ENCODE data around the gene RASGRP3. TPM values are rescaled to one million over a fixed set of nuclear protein-coding genes. Genes with fewer than 3 reads are reported as not detected.

The RASGRP3 gene
- polyA plus RNA-seq, 3 donors from 2014 or later: 1.8 to 2.5 TPM; not detected in 1

DNA sequence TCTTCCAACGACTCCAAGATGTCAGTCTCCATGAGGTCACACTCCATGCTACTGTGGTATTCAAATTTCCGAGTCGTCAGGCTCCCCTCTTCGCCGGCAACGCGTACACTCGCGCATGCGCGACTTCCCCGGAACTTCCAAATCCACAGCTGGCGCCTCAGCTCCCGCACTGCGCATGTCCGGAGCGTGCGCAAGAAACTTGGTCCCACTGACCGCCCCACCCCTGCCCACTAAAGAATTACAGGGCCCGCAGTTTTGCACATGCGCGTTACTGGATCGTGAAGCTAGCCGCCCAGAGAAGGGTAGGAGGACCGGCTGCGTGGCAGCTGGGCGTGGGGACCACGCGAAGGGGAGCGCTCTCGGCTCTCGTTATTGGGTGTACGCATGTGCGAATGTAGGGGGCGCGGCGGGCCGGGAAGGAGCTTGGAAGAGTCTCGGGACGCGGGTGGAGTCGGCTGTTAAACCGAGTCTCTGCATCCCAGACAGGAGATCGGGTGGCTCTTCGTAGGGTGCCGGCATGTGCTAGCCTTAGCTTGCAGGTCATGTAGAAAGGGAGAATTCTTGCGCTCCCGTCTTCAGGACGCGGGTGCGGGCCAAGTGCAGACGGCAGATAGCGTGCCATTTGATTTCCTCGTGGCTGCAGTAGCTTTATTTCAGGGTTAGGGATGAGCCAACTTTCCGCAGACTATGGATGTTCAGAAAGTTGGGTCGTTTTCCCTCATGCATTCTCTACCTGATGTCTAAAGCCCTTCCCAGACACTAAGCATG, 122.9 kb downstream of the RASGRP3 start, which contains the start of gene FAM98A:
Gene FAM98A (minus strand): TSS at position 125 of the 768 bp plus-strand sequence. CDS start 78 bp downstream, at position 47.
- Mint-ChIP-seq H3K4me1 (peaks cover 34 to 46% of the 10 kb centered on the region in 2 donors), H3K27me3 (ENCODE audit: low read depth in 3 of 3) (peaks cover 6 to 10% (median 8%) of the 10 kb centered on the region in 3 donors), H3K9me3 (peaks cover 0 to 3% (median 0%) of the 10 kb centered on the region in 6 donors), H3K36me3 (peaks cover 4 to 9% (median 6%) of the 10 kb centered on the region in 3 donors), H3K27ac (peak within 1 kb of the TSS; percentile 80 to 97 (median 94)), H3K4me3 (peak within 1 kb of the TSS; percentile 96 to 100 (median 98))
- peak; percentile 98 to 99 (median 99) for DNase-seq

DNA sequence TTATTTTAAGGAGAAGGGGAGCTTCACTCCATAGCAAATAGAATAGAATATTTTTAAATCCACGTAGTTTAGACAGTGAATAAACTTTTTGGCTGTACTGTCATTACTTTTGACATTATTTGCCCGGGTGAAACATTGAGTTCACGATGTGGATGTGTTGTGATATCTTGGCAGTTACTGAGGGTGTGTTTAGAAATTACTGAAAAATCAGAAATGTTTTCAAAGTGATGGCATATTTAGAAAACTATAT, 123.4 kb downstream of the RASGRP3 start:
- peaks cover under 1 to 6% (median 2%) of the 10 kb centered on the region in 3 donors for H3K36me3 Mint-ChIP-seq
- peaks cover 6 to 10% (median 8%) of the 10 kb centered on the region in 3 donors for H3K27me3 Mint-ChIP-seq (ENCODE audit: low read depth in 3 of 3)
- peak overlapping the region; percentile 96 to 100 (median 98) for H3K4me3 Mint-ChIP-seq
- peaks cover 32 to 42% of the 10 kb centered on the region in 2 donors for H3K4me1 Mint-ChIP-seq
- H3K27ac Mint-ChIP-seq: peak overlapping the region; percentile 80 to 97 (median 94)
- DNase-seq: no peak
- H3K9me3 Mint-ChIP-seq: peaks cover 0 to 3% (median 0%) of the 10 kb centered on the region in 6 donors

DNA sequence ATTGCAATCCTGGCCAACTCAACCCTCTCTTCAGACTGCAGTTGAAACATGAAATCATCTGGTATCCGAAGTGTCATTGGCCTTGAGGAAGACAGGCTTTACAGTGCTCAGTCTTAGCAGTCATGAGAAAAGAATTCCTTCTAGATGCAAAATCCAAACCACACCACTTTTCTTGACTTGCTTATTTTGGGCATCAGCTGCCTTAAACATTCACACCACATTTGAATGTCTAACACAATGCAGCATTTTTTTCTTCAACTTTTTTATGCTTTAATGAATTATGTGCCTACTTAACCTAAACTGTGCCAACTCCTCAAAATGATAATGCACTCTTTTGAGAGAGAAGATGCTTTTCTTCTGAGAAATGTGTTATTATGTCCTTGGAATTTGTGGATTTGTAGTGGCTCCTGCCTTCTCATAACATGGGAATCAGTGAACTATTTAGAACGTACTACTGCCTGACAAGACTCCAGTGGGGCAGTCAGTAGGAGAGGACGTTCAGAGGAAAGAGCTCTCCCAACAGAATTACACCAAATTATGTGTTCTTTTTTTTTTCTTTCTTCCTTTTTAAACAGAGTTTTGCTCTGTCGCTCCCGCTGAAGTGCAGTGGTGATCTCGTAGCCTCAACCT, 125.9 kb downstream of the RASGRP3 start:
- H3K36me3 Mint-ChIP-seq: no peaks in the 10 kb centered on the region
- H3K4me1 Mint-ChIP-seq: peaks cover 25 to 29% of the 10 kb centered on the region in 2 donors
- H3K27me3 Mint-ChIP-seq (ENCODE audit: low read depth in 3 of 3): peaks cover 6 to 10% (median 8%) of the 10 kb centered on the region in 3 donors
- H3K27ac Mint-ChIP-seq: no peak overlapping the region
- H3K9me3 Mint-ChIP-seq: peaks cover 0 to 3% (median 0%) of the 10 kb centered on the region in 6 donors
- no peak for DNase-seq
- H3K4me3 Mint-ChIP-seq: no peak overlapping the region

DNA sequence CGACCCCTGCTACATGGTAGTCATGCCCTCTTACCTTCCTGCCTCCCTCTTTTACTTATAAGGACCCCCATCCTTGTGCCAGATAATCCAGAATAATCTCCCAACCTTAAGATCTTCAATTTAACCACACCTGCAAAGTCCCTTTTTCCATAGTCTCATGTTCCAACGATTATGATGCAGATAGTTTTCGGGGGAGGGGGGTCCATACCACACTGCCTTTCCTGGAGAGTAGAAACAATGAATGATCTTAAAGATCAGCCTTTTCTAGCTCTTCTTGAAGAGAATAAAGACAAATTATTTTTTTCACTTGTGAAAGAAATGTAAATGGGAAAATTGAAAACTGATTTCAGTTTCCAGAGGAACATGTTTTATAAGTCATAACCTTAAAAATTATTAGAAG, 127.0 kb downstream of the RASGRP3 start:
- Mint-ChIP-seq H3K36me3 (no peaks in the 10 kb centered on the region), H3K4me3 (no peak overlapping the region), H3K27ac (no peak overlapping the region), H3K27me3 (ENCODE audit: low read depth in 3 of 3) (peaks cover 6 to 10% (median 8%) of the 10 kb centered on the region in 3 donors), H3K4me1 (peaks cover 17 to 18% of the 10 kb centered on the region in 2 donors), H3K9me3 (peaks cover 0 to 3% (median 0%) of the 10 kb centered on the region in 6 donors)
- DNase-seq: no peak

DNA sequence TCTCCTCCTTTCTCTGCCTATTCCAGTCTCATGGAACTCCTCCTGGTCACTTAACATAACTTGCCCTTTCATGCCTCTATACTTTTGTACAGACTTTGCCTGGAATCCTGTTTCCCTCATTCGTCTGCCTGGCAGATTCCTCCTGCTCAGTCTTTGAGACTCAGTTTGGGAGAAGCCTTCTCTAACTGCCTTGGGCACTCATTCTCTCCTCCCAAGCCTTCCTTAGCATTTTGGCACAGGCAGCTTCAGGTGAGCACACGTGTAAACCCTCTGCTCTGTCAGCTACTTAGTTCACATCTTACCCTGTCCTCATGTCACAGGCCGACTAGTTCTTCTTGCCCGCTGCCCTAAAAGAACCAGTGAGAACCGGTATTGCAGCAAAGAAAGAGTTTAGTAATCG, 128.6 kb downstream of the RASGRP3 start:
- Mint-ChIP-seq H3K9me3 (peaks cover 0 to 3% (median 0%) of the 10 kb centered on the region in 6 donors), H3K4me1 (peaks cover under 1 to 2% of the 10 kb centered on the region in 2 donors), H3K36me3 (no peaks in the 10 kb centered on the region), H3K27ac (no peak overlapping the region), H3K4me3 (no peak overlapping the region), H3K27me3 (ENCODE audit: low read depth in 3 of 3) (peaks cover 0 to under 1% (median 0%) of the 10 kb centered on the region in 3 donors)
- DNase-seq: no peak

DNA sequence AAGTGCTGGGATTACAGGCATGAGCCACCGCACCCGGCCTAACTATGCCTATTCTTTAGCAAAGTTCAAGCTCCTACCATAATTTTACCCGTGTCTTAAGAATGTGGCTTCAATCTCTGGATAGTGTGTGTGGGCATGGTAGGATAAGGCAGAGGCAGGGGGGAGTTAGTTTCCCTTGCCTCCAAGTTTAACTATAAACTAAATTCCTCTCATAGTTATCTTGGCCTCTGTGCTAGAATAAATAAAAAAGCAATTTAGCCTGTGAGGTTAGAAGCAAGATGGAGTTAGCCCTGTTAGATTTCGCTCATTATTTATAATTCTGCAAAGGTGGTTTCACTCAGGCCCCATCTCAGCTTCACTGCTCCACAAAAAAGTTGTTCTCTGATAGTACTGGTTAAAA, 129.7 kb downstream of the RASGRP3 start:
- Mint-ChIP-seq H3K4me1 (no peaks in the 10 kb centered on the region), H3K36me3 (no peaks in the 10 kb centered on the region), H3K27ac (no peak overlapping the region), H3K27me3 (ENCODE audit: low read depth in 3 of 3) (peaks cover 0 to 2% (median 0%) of the 10 kb centered on the region in 3 donors), H3K9me3 (peaks cover 0 to 3% (median 0%) of the 10 kb centered on the region in 6 donors), H3K4me3 (no peak overlapping the region)
- DNase-seq: no peak

DNA sequence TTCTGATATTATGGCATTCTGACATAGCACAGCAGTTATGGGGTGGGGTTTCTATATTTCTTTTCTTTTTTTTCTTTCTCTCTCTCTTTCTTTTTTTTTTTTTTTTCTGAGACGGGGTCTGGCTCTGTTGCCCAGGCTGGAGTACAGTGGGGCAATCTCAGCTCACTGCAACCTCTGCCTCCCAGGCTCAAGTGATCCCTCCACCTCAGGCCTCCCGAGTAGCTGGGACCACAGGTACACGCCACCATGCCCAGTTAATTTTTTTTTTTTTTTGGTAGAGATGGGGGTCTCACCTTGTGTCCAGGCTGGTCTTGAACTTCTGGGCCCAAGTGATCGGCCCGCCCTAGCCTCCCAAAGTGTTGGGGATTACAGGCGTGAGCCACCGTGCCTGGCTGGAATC, 130.2 kb downstream of the RASGRP3 start:
- DNase-seq: no peak
- H3K36me3 Mint-ChIP-seq: no peaks in the 10 kb centered on the region

DNA sequence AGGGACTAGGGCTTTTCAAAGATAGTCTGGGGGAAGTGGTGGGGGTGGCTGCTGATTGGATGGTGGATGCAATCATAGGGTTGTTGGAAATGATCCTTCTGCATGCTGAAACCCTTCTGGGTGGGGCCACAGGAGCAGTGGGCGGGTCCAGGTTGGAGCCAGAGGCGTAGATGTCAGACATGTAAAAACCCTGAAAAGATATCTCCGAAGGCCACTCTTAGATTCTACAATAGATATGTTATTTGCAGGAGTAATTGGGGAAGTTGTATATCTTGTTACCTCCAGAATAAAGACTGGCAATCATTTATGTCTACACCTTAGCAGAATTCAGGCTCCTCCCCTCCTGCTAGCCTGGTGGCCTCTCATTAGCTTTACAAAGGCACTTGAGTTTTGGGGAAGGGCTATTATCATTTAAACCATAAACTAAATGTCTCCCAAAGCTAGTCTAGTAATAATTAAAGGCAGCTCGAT, 130.8 kb downstream of the RASGRP3 start:
- Mint-ChIP-seq H3K27ac (no peak overlapping the region), H3K9me3 (peaks cover 0 to 6% (median 0%) of the 10 kb centered on the region in 6 donors), H3K4me3 (no peak overlapping the region)

More for the DNA sequence above, 130.2 kb downstream of the RASGRP3 start:
- Mint-ChIP-seq H3K27ac (no peak overlapping the region), H3K4me3 (no peak overlapping the region), H3K27me3 (ENCODE audit: low read depth in 3 of 3) (peaks cover 0 to 2% (median 0%) of the 10 kb centered on the region in 3 donors), H3K9me3 (peaks cover 0 to 6% (median 0%) of the 10 kb centered on the region in 6 donors), H3K4me1 (no peaks in the 10 kb centered on the region)

DNA sequence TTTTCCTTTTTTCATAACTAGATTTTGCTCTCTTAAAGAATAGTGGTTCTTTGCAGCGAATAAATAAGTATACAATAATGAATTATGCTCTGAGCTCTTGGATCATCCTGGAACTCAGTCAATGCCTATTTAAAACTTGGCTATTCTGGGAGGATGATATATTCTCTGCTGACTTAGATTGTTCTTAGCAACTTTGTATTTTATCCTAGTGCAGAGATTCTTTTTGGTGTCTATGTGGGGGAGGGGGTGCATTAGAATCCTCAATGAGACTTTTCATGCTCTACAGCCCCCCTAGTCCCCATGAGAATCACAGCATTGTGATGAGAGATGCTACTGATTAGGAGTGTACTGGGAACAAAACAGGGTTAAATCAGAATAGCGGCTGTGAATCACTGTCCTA, 131.5 kb downstream of the RASGRP3 start:
- Mint-ChIP-seq H3K4me1 (no peaks in the 10 kb centered on the region), H3K4me3 (no peak overlapping the region), H3K27ac (no peak overlapping the region), H3K9me3 (peaks cover 0 to 6% (median 0%) of the 10 kb centered on the region in 6 donors), H3K36me3 (no peaks in the 10 kb centered on the region), H3K27me3 (ENCODE audit: low read depth in 3 of 3) (peaks cover 0 to 2% (median 2%) of the 10 kb centered on the region in 3 donors)
- no peak for DNase-seq

More for the DNA sequence above, 130.8 kb downstream of the RASGRP3 start:
- no peak for DNase-seq
- H3K36me3 Mint-ChIP-seq: no peaks in the 10 kb centered on the region
- H3K4me1 Mint-ChIP-seq: no peaks in the 10 kb centered on the region
- H3K27me3 Mint-ChIP-seq (ENCODE audit: low read depth in 3 of 3): peaks cover 0 to 2% (median under 1%) of the 10 kb centered on the region in 3 donors

DNA sequence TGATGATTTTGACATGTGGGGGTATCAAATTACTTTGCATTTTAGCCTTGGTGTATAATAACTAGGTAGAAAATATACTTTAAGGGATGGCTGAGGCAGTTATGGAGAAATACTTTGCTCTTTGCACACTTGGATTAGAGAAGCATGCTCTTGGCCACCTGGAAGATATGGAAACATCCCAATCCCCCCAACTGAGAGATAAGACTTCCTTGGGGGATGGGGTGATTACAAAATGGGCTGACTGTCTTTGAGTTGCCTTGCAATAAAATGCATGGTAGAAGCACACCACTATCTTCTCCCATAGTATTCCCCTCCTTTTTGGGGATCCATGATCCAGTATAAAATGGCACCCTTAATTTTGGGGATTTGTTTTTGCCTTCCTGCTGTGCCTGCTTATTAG, 137.7 kb downstream of the RASGRP3 start:
- Mint-ChIP-seq H3K36me3 (peaks cover 3 to 13% (median 12%) of the 10 kb centered on the region in 3 donors), H3K4me1 (no peaks in the 10 kb centered on the region), H3K27me3 (ENCODE audit: low read depth in 3 of 3) (peaks cover 2 to 5% (median 2%) of the 10 kb centered on the region in 3 donors), H3K27ac (no peak overlapping the region), H3K4me3 (no peak overlapping the region), H3K9me3 (peaks cover 0 to 12% (median 6%) of the 10 kb centered on the region in 6 donors)
- no peak for DNase-seq

Other genes starting within 250 kb of the RASGRP3 start
- gene FAM98A, start 122.7 kb downstream of the RASGRP3 start, polyA plus RNA-seq: 10 to 100 TPM in 1 of 3 donors, 1 to 10 TPM in 2; 7.3 to 17.3 (median 7.7) TPM